GM23338 (cell line): ENCODE measurements around the gene BIN1. TPM values are rescaled to one million over a fixed set of nuclear protein-coding genes. Genes with fewer than 3 reads are reported as not detected.

Experiments used
- ATAC-seq: fragments of 200-7000 bp; cut with Tn5 transposase; 3 replicates; pipeline ENCODE4 v1.9.1; 2020
- DNase-seq: peaks from one replicate; pipeline ENCODE4 v3.0.0-alpha.2; 2015; ENCODE audit warnings: low spot score
- H2AFZ ChIP-seq: fragments of 200-600 bp; sonication (generic); 2 replicates; pipeline ENCODE4 v1.8.0; 2016; ENCODE audit warnings: antibody characterized with exemption, mild to moderate bottlenecking, moderate library complexity
- H3F3A ChIP-seq: fragments of 200-600 bp; sonication (generic); replicated peaks from 2 replicates; pipeline ENCODE4 v1.8.0; 2017; ENCODE audit warnings: antibody characterized with exemption, mixed run types, low read depth
- H3K27ac ChIP-seq: fragments of 200-600 bp; sonication (generic); 2 replicates; pipeline ENCODE4 v1.6.1; 2016; ENCODE audit warnings: low read depth
- H3K27me3 ChIP-seq: fragments of 200-600 bp; sonication (generic); 2 replicates; pipeline ENCODE4 v1.8.0; 2016; ENCODE audit warnings: mild to moderate bottlenecking, mixed run types, moderate library complexity; ENCODE audit not compliant: insufficient read depth
- H3K36me3 ChIP-seq: fragments of 200-600 bp; sonication (generic); 2 replicates; pipeline ENCODE4 v1.8.0; 2016; ENCODE audit warnings: mild to moderate bottlenecking; ENCODE audit not compliant: insufficient read depth
- H3K4me1 ChIP-seq: fragments of 200-600 bp; sonication (generic); 2 replicates; pipeline ENCODE4 v1.8.0; 2016; ENCODE audit warnings: mild to moderate bottlenecking, moderate library complexity; ENCODE audit not compliant: insufficient read depth
- H3K4me2 ChIP-seq: fragments of 200-600 bp; sonication (generic); 2 replicates; pipeline ENCODE4 v1.7.1; 2017; ENCODE audit warnings: mixed run types
- H3K4me3 ChIP-seq: fragments of 200-600 bp; sonication (generic); 2 replicates; pipeline ENCODE4 v1.6.1; 2016; ENCODE audit warnings: mixed run types
- H3K79me2 ChIP-seq: fragments of 200-600 bp; sonication (generic); replicated peaks from 2 replicates; pipeline ENCODE4 v1.8.0; 2017; ENCODE audit warnings: mild to moderate bottlenecking; ENCODE audit not compliant: insufficient read depth
- H3K9me2 ChIP-seq: fragments of 200-600 bp; sonication (generic); 2 replicates; pipeline ENCODE4 v1.8.0; 2017; ENCODE audit not compliant: insufficient read depth
- H4K20me1 ChIP-seq: fragments of 200-600 bp; sonication (generic); replicated peaks from 2 replicates; pipeline ENCODE4 v1.8.0; 2017; ENCODE audit warnings: mild to moderate bottlenecking; ENCODE audit not compliant: insufficient read depth
- H3K27ac Mint-ChIP-seq: 2 replicates; pipeline ENCODE4 v1.8.0; 2020; ENCODE audit warnings: inconsistent platforms, mild to moderate bottlenecking, moderate library complexity, mixed read lengths
- H3K27me3 Mint-ChIP-seq: 3 replicates; pipeline ENCODE4 v1.8.0; 2022; ENCODE audit warnings: low read depth, mild to moderate bottlenecking, moderate library complexity, mixed read lengths, inconsistent platforms; ENCODE audit not compliant: insufficient read depth, poor library complexity
- H3K36me3 Mint-ChIP-seq: 3 replicates; pipeline ENCODE4 v1.8.0; 2021; ENCODE audit warnings: low read depth, mild to moderate bottlenecking, inconsistent platforms, moderate library complexity, mixed read lengths
- H3K4me1 Mint-ChIP-seq: 3 replicates; pipeline ENCODE4 v1.8.0; 2020; ENCODE audit warnings: mild to moderate bottlenecking, inconsistent platforms, mixed read lengths
- H3K4me3 Mint-ChIP-seq: 3 replicates; pipeline ENCODE4 v1.8.0; 2021; ENCODE audit warnings: moderate library complexity, mild to moderate bottlenecking, inconsistent platforms, mixed read lengths
- H3K9me3 Mint-ChIP-seq: 3 replicates; pipeline ENCODE4 v1.8.0; 2020; ENCODE audit warnings: moderate library complexity, mild to moderate bottlenecking, inconsistent platforms, mixed read lengths
- CREB1 ChIP-seq: fragments of 250-450 bp; sonication (Bioruptor Pico); IDR thresholded peaks from 2 replicates; pipeline ENCODE4 v1.5.0; 2020; ENCODE audit warnings: low read depth, mild to moderate bottlenecking, moderate library complexity
- EZH2phosphoT487 ChIP-seq: fragments of 200-600 bp; sonication (generic); IDR thresholded peaks from one replicate; pipeline ENCODE4 v1.8.1; 2018; ENCODE audit warnings: antibody characterized with exemption; ENCODE audit not compliant: unreplicated experiment
- NANOG ChIP-seq: IDR thresholded peaks from 2 replicates; pipeline ENCODE4 v1.6.1; 2016; ENCODE audit warnings: antibody characterized with exemption, borderline replicate concordance
- STAT1 ChIP-seq: IDR thresholded peaks from one replicate; pipeline ENCODE4 v1.6.1; 2016; ENCODE audit warnings: antibody characterized with exemption; ENCODE audit not compliant: unreplicated experiment
- ZNF114 ChIP-seq: fragments of 250-450 bp; sonication (Bioruptor Pico); IDR thresholded peaks from 2 replicates; pipeline ENCODE4 v1.5.0; 2020; ENCODE audit warnings: mild to moderate bottlenecking, moderate library complexity
- ZNF331 ChIP-seq: fragments of 250-450 bp; sonication (Bioruptor Pico); IDR thresholded peaks from 2 replicates; pipeline ENCODE4 v1.5.0; 2020; ENCODE audit warnings: low read depth, mild to moderate bottlenecking, moderate library complexity
- polyA plus RNA-seq: library from polyadenylated mRNA; unstranded; fragments of >200 nt; fragmentation: Nextera tagmentation; extraction: Ambion mirVana; gene quantifications from 2 replicates; pipeline ENCODE4 v1.2.1, GENCODE V29; 2016
- total RNA-seq: library from RNA; depleted of rRNA; stranded (reverse); fragments of >200 nt; shearing (Covaris generic); gene quantifications from 2 replicates; pipeline ENCODE4 v1.2.3, GENCODE V29; 2014
- TF ChIP-seq, protein P1 (sequence below): fragments of 250-450 bp; sonication (Bioruptor Pico); IDR thresholded peaks from 2 replicates; pipeline ENCODE4 v1.5.0; 2020; ENCODE audit warnings: mild to moderate bottlenecking, moderate library complexity
- TF ChIP-seq, protein P2 (sequence below): IDR thresholded peaks from 2 replicates; pipeline ENCODE4 v1.6.1; 2016; ENCODE audit warnings: antibody characterized with exemption
- TF ChIP-seq, protein P3 (sequence below), 2 experiments: fragments of 200-600 bp in 1 of 2; sonication (generic) in 1 of 2; conservative IDR thresholded peaks; 2 replicates each; pipeline versions ENCODE4 v1.5.1 to v1.6.1; 2016 to 2017; ENCODE audit warnings: antibody characterized with exemption in 2 of 2, low read depth in 2 of 2, mild to moderate bottlenecking in 2 of 2, moderate library complexity in 1 of 2
- TF ChIP-seq, protein P4 (sequence below): IDR thresholded peaks from one replicate; pipeline ENCODE4 v1.6.1; 2018; ENCODE audit warnings: antibody characterized with exemption; ENCODE audit not compliant: unreplicated experiment

The BIN1 gene
- total and polyA plus RNA-seq, 2 experiments from 2014 or later = 30.1 to 56.4 TPM

DNA sequence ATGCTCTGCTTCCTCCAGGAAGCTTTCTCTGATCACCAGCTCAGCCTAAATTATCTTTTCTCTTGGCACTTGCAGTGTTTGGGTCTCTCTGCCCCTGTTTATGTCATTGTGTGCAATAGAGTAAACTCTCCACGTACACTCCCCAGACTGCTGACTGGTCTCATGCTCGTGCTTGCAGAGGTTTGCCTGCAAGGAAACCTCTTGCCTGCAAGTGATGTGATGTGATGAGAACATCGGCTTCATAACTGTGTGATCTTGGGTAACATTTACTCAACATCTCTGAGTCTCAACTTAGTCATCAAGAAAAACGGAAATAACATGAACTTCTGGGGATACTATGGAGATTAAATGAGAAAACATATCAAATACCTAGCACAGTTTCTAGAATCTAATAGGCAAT is 92.3 kb downstream of the BIN1 start:
- Histone ChIP-seq H3K4me2 (no peak overlapping the region), H3K27me3 (no peaks in the 10 kb centered on the region), H3F3A (no peaks in the 10 kb centered on the region), H3K36me3 (no peaks in the 10 kb centered on the region), H3K4me3 (no peak overlapping the region), H3K27ac (no peak overlapping the region), H4K20me1 (no peaks in the 10 kb centered on the region), H2AFZ (no peak overlapping the region), H3K9me2 (no peaks in the 10 kb centered on the region), H3K4me1 (peaks cover 4% of the 10 kb centered on the region; the same call in 1 of the 2 replicates), H3K79me2 (no peaks in the 10 kb centered on the region)
- Mint-ChIP-seq H3K4me1 (peaks cover 9% of the 10 kb centered on the region), H3K27ac (no peak overlapping the region), H3K27me3 (no peaks in the 10 kb centered on the region), H3K9me3 (no peaks in the 10 kb centered on the region), H3K4me3 (no peak overlapping the region), H3K36me3 (no peaks in the 10 kb centered on the region)
- DNase-seq = no peak
- TF ChIP-seq, protein P1, sequence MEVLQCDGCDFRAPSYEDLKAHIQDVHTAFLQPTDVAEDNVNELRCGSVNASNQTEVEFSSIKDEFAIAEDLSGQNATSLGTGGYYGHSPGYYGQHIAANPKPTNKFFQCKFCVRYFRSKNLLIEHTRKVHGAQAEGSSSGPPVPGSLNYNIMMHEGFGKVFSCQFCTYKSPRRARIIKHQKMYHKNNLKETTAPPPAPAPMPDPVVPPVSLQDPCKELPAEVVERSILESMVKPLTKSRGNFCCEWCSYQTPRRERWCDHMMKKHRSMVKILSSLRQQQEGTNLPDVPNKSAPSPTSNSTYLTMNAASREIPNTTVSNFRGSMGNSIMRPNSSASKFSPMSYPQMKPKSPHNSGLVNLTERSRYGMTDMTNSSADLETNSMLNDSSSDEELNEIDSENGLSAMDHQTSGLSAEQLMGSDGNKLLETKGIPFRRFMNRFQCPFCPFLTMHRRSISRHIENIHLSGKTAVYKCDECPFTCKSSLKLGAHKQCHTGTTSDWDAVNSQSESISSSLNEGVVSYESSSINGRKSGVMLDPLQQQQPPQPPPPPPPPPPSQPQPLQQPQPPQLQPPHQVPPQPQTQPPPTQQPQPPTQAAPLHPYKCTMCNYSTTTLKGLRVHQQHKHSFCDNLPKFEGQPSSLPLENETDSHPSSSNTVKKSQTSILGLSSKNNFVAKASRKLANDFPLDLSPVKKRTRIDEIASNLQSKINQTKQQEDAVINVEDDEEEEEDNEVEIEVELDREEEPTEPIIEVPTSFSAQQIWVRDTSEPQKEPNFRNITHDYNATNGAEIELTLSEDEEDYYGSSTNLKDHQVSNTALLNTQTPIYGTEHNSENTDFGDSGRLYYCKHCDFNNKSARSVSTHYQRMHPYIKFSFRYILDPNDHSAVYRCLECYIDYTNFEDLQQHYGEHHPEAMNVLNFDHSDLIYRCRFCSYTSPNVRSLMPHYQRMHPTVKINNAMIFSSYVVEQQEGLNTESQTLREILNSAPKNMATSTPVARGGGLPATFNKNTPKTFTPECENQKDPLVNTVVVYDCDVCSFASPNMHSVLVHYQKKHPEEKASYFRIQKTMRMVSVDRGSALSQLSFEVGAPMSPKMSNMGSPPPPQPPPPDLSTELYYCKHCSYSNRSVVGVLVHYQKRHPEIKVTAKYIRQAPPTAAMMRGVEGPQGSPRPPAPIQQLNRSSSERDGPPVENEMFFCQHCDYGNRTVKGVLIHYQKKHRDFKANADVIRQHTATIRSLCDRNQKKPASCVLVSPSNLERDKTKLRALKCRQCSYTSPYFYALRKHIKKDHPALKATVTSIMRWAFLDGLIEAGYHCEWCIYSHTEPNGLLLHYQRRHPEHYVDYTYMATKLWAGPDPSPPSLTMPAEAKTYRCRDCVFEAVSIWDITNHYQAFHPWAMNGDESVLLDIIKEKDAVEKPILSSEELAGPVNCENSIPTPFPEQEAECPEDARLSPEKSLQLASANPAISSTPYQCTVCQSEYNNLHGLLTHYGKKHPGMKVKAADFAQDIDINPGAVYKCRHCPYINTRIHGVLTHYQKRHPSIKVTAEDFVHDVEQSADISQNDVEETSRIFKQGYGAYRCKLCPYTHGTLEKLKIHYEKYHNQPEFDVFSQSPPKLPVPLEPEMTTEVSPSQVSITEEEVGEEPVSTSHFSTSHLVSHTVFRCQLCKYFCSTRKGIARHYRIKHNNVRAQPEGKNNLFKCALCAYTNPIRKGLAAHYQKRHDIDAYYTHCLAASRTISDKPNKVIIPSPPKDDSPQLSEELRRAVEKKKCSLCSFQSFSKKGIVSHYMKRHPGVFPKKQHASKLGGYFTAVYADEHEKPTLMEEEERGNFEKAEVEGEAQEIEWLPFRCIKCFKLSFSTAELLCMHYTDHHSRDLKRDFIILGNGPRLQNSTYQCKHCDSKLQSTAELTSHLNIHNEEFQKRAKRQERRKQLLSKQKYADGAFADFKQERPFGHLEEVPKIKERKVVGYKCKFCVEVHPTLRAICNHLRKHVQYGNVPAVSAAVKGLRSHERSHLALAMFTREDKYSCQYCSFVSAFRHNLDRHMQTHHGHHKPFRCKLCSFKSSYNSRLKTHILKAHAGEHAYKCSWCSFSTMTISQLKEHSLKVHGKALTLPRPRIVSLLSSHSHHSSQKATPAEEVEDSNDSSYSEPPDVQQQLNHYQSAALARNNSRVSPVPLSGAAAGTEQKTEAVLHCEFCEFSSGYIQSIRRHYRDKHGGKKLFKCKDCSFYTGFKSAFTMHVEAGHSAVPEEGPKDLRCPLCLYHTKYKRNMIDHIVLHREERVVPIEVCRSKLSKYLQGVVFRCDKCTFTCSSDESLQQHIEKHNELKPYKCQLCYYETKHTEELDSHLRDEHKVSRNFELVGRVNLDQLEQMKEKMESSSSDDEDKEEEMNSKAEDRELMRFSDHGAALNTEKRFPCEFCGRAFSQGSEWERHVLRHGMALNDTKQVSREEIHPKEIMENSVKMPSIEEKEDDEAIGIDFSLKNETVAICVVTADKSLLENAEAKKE (CRISPR knock-in tag) = no peak
- TF ChIP-seq, protein P2, sequence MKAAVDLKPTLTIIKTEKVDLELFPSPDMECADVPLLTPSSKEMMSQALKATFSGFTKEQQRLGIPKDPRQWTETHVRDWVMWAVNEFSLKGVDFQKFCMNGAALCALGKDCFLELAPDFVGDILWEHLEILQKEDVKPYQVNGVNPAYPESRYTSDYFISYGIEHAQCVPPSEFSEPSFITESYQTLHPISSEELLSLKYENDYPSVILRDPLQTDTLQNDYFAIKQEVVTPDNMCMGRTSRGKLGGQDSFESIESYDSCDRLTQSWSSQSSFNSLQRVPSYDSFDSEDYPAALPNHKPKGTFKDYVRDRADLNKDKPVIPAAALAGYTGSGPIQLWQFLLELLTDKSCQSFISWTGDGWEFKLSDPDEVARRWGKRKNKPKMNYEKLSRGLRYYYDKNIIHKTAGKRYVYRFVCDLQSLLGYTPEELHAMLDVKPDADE = no peak
- TF ChIP-seq, protein P3, sequence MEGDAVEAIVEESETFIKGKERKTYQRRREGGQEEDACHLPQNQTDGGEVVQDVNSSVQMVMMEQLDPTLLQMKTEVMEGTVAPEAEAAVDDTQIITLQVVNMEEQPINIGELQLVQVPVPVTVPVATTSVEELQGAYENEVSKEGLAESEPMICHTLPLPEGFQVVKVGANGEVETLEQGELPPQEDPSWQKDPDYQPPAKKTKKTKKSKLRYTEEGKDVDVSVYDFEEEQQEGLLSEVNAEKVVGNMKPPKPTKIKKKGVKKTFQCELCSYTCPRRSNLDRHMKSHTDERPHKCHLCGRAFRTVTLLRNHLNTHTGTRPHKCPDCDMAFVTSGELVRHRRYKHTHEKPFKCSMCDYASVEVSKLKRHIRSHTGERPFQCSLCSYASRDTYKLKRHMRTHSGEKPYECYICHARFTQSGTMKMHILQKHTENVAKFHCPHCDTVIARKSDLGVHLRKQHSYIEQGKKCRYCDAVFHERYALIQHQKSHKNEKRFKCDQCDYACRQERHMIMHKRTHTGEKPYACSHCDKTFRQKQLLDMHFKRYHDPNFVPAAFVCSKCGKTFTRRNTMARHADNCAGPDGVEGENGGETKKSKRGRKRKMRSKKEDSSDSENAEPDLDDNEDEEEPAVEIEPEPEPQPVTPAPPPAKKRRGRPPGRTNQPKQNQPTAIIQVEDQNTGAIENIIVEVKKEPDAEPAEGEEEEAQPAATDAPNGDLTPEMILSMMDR (conservative IDR thresholded peaks at IDR 0.05; ENCODE audit: low read depth in 2 of 2) = no peak
- no peak for TF ChIP-seq NANOG
- no peak for TF ChIP-seq ZNF114 (CRISPR knock-in tag)
- TF ChIP-seq EZH2phosphoT487 = no peak
- TF ChIP-seq, protein P4, sequence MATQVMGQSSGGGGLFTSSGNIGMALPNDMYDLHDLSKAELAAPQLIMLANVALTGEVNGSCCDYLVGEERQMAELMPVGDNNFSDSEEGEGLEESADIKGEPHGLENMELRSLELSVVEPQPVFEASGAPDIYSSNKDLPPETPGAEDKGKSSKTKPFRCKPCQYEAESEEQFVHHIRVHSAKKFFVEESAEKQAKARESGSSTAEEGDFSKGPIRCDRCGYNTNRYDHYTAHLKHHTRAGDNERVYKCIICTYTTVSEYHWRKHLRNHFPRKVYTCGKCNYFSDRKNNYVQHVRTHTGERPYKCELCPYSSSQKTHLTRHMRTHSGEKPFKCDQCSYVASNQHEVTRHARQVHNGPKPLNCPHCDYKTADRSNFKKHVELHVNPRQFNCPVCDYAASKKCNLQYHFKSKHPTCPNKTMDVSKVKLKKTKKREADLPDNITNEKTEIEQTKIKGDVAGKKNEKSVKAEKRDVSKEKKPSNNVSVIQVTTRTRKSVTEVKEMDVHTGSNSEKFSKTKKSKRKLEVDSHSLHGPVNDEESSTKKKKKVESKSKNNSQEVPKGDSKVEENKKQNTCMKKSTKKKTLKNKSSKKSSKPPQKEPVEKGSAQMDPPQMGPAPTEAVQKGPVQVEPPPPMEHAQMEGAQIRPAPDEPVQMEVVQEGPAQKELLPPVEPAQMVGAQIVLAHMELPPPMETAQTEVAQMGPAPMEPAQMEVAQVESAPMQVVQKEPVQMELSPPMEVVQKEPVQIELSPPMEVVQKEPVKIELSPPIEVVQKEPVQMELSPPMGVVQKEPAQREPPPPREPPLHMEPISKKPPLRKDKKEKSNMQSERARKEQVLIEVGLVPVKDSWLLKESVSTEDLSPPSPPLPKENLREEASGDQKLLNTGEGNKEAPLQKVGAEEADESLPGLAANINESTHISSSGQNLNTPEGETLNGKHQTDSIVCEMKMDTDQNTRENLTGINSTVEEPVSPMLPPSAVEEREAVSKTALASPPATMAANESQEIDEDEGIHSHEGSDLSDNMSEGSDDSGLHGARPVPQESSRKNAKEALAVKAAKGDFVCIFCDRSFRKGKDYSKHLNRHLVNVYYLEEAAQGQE = no peak
- no peak for TF ChIP-seq STAT1
- no peak for TF ChIP-seq CREB1
- TF ChIP-seq ZNF331 (CRISPR knock-in tag) = no peak
- ATAC-seq = no peak
